SU-DHL-6 (cell line): Measurements from ENCODE around the gene CDH13.

Source experiments
- CTCF ChIP-seq: fragments of 200-600 bp; sonication (generic); IDR thresholded peaks from one replicate; pipeline ENCODE4 v1.5.1; 2017; ENCODE audit warnings: antibody characterized with exemption, mild to moderate bottlenecking, low read length, moderate library complexity; ENCODE audit not compliant: insufficient read depth, poor library complexity, severe bottlenecking
- EZH2phosphoT487 ChIP-seq: fragments of 200-600 bp; sonication (generic), shearing (Covaris generic); conservative IDR thresholded peaks from 2 replicates; pipeline ENCODE4 v1.6.1; 2018; ENCODE audit warnings: mild to moderate bottlenecking, antibody characterized with exemption, low read length, moderate library complexity, mixed read lengths

- TF ChIP-seq CTCF, result no peak
- no peak for TF ChIP-seq EZH2phosphoT487
Measured at GRCh38 chr16:82665025-82665424, 38.3 kb downstream of the CDH13 start.
